H1 (cell line): ENCODE measurements around the gene SERPINA6. TPM values are rescaled to one million over a fixed set of nuclear protein-coding genes. Genes with fewer than 3 reads are reported as not detected.

Experiments
- CTCF ChIA-PET: fragments of 300-600 bp; sonication (Branson Sonifier 250); formaldehyde crosslinking; loops from one replicate; lab custom pipeline; 2021; ENCODE audit not compliant: partially characterized antibody; lab: Charles Lee
- POLR2A ChIA-PET: fragments of 300-600 bp; sonication (Branson Sonifier 250); formaldehyde crosslinking; loops from one replicate; lab custom pipeline; 2021; ENCODE audit warnings: inconsistent platforms; ENCODE audit not compliant: partially characterized antibody; lab: Charles Lee
- DNase-seq, 2 experiments: peaks; one replicate each; pipeline versions ENCODE4 v3.0.0 to v3.0.0-alpha.2; 2010 to 2022; ENCODE audit warnings: low spot score in 2 of 2, low read depth in 1 of 2, mixed read lengths in 1 of 2
- FAIRE-seq: peaks from 2 replicates; lab custom pipeline; 2011; peaks lifted over from hg19 to GRCh38; lab: Jason Lieb, UNC
- H2AFZ ChIP-seq: 2 replicates; pipeline ENCODE4 v1.8.1; 2012; ENCODE audit warnings: low read length, inconsistent platforms
- H2AK5ac ChIP-seq: 2 replicates; pipeline ENCODE4 v1.6.1; 2013; ENCODE audit warnings: low read depth, low read length
- H2BK120ac ChIP-seq: replicated peaks from 2 replicates; pipeline ENCODE3; 2013; ENCODE audit warnings: low read depth, low read length, inconsistent platforms
- H2BK12ac ChIP-seq: 2 replicates; pipeline ENCODE4 v1.6.1; 2013; ENCODE audit warnings: low read depth, low read length
- H2BK15ac ChIP-seq: 2 replicates; pipeline ENCODE4 v1.6.1; 2013; ENCODE audit warnings: low read length
- H2BK20ac ChIP-seq: 2 replicates; pipeline ENCODE4 v1.6.1; 2013; ENCODE audit warnings: low read length
- H2BK5ac ChIP-seq: 2 replicates; pipeline ENCODE4 v1.6.1; 2013; ENCODE audit warnings: low read depth, low read length
- H3K14ac ChIP-seq: 2 replicates; pipeline ENCODE4 v1.6.1; 2013; ENCODE audit warnings: inconsistent platforms; ENCODE audit not compliant: insufficient read length
- H3K18ac ChIP-seq: 2 replicates; pipeline ENCODE4 v1.6.1; 2013; ENCODE audit warnings: low read length; ENCODE audit errors: extremely low read depth
- H3K23ac ChIP-seq: 2 replicates; pipeline ENCODE4 v1.6.1; 2013; ENCODE audit warnings: inconsistent platforms; ENCODE audit not compliant: insufficient read length
- H3K23me2 ChIP-seq: 2 replicates; pipeline ENCODE4 v1.6.1; 2013; ENCODE audit warnings: low read depth, low read length
- H3K27ac ChIP-seq: 2 replicates; pipeline ENCODE4 v1.6.1; 2011; ENCODE audit warnings: low read depth, low read length, inconsistent platforms
- H3K27me3 ChIP-seq, 4 experiments: replicated peaks in 1 of 4; 1 replicate in 1 of 4; 2 replicates in 3 of 4; pipeline versions ENCODE4 v1.6.1 to v1.8.1; 2011 to 2013; ENCODE audit warnings: low read length in 3 of 4, mild to moderate bottlenecking in 3 of 4, inconsistent platforms in 2 of 4, mixed read lengths in 2 of 4, moderate library complexity in 1 of 4; ENCODE audit not compliant: control insufficient read depth in 3 of 4, insufficient read depth in 3 of 4; ENCODE audit errors: extremely low read depth in 1 of 4
- H3K36me3 ChIP-seq, 4 experiments: 2 replicates each; pipeline versions ENCODE4 v1.6.1 to v1.8.1; 2011 to 2013; ENCODE audit warnings: mild to moderate bottlenecking in 4 of 4, low read length in 3 of 4, moderate library complexity in 2 of 4, control low read depth in 1 of 4, inconsistent platforms in 1 of 4; ENCODE audit not compliant: insufficient read depth in 4 of 4, control insufficient read depth in 2 of 4
- H3K4ac ChIP-seq: replicated peaks from 2 replicates; pipeline ENCODE3; 2013; ENCODE audit warnings: low read length, low read depth, mixed read lengths, inconsistent platforms; ENCODE audit not compliant: insufficient read length
- H3K4me1 ChIP-seq, 4 experiments: replicated peaks in 1 of 4; 1 replicate in 1 of 4; 2 replicates in 3 of 4; pipeline versions ENCODE4 v1.6.1 to v1.8.1; 2011 to 2013; ENCODE audit warnings: low read length in 3 of 4, inconsistent platforms in 2 of 4, mixed read lengths in 1 of 4; ENCODE audit not compliant: insufficient read depth in 4 of 4, control insufficient read depth in 3 of 4
- H3K4me2 ChIP-seq, 2 experiments: 2 replicates each; pipeline versions ENCODE4 v1.6.1 to v1.8.1; 2011 to 2013; ENCODE audit warnings: low read depth in 2 of 2, low read length in 2 of 2, control low read depth in 1 of 2, inconsistent platforms in 1 of 2, mild to moderate bottlenecking in 1 of 2; ENCODE audit not compliant: insufficient read depth in 1 of 2
- H3K4me3 ChIP-seq, 4 experiments: fragments of 200-600, 300-600 bp in 1 of 4; sonication (generic), shearing (Covaris generic), sonication (Bioruptor Twin) in 1 of 4; 2 replicates each; pipeline versions ENCODE4 v1.5.1 to v1.8.1; 2011 to 2016; ENCODE audit warnings: low read length in 4 of 4, low read depth in 3 of 4, control low read depth in 2 of 4, inconsistent platforms in 2 of 4, mild to moderate bottlenecking in 2 of 4, mixed read lengths in 1 of 4, moderate library complexity in 1 of 4; ENCODE audit not compliant: insufficient read depth in 2 of 4; ENCODE audit errors: extremely low read depth in 1 of 4
- H3K56ac ChIP-seq: replicated peaks from 2 replicates; pipeline ENCODE3; 2013; ENCODE audit warnings: low read depth, mild to moderate bottlenecking, mixed read lengths, low read length, inconsistent platforms; ENCODE audit not compliant: insufficient read length
- H3K79me1 ChIP-seq: 2 replicates; pipeline ENCODE4 v1.6.1; 2013; ENCODE audit warnings: low read depth, low read length, control low read depth
- H3K79me2 ChIP-seq, 2 experiments: 2 replicates each; pipeline versions ENCODE4 v1.6.1 to v1.8.1; 2012 to 2013; ENCODE audit warnings: low read length in 2 of 2, mild to moderate bottlenecking in 2 of 2, inconsistent platforms in 1 of 2; ENCODE audit not compliant: insufficient read depth in 2 of 2, control insufficient read depth in 1 of 2
- H3K9ac ChIP-seq, 4 experiments: replicated peaks in 1 of 4; 1 replicate in 1 of 4; 2 replicates in 3 of 4; pipeline versions ENCODE4 v1.6.1 to v1.8.1; 2011 to 2013; ENCODE audit warnings: low read depth in 3 of 4, low read length in 3 of 4, control low read depth in 2 of 4, mild to moderate bottlenecking in 2 of 4, moderate library complexity in 2 of 4, inconsistent platforms in 1 of 4; ENCODE audit errors: extremely low read depth in 1 of 4
- H3K9me3 ChIP-seq, 2 experiments: 2 replicates each; pipeline versions ENCODE4 v1.6.1 to v1.8.1; 2012 to 2013; ENCODE audit warnings: mild to moderate bottlenecking in 2 of 2, moderate library complexity in 2 of 2, control low read depth in 1 of 2, inconsistent platforms in 1 of 2, low read depth in 1 of 2, low read length in 1 of 2, mixed read lengths in 1 of 2; ENCODE audit not compliant: insufficient read depth in 2 of 2
- H4K20me1 ChIP-seq, 2 experiments: replicated peaks in 1 of 2; 2 replicates each; pipeline versions ENCODE3 to v1.8.1; 2011 to 2013; ENCODE audit warnings: inconsistent platforms in 2 of 2, low read length in 2 of 2, mild to moderate bottlenecking in 1 of 2; ENCODE audit not compliant: insufficient read depth in 2 of 2, control insufficient read depth in 1 of 2
- H4K5ac ChIP-seq: 2 replicates; pipeline ENCODE4 v1.6.1; 2013; ENCODE audit warnings: low read length, low read depth, mixed read lengths, inconsistent platforms; ENCODE audit not compliant: insufficient read length
- H4K8ac ChIP-seq: 2 replicates; pipeline ENCODE4 v1.8.0; 2013; ENCODE audit warnings: mild to moderate bottlenecking, moderate library complexity, low read length, inconsistent platforms; ENCODE audit not compliant: insufficient read depth; ENCODE audit errors: extremely low read depth
- H4K91ac ChIP-seq: replicated peaks from 2 replicates; pipeline ENCODE3; 2013; ENCODE audit warnings: low read length, mixed read lengths, inconsistent platforms; ENCODE audit not compliant: insufficient read length
- ATF2 ChIP-seq: IDR thresholded peaks from 2 replicates; pipeline ENCODE4 v1.6.1; 2012; ENCODE audit warnings: low read length, inconsistent platforms
- HDAC2 ChIP-seq, 2 experiments: fragments of 300-600 bp in 1 of 2; sonication (generic) in 1 of 2; IDR thresholded peaks; 2 replicates each; pipeline ENCODE4 v1.6.1; 2011 to 2012; ENCODE audit warnings: low read depth in 2 of 2, low read length in 2 of 2, mild to moderate bottlenecking in 2 of 2, moderate library complexity in 2 of 2, borderline replicate concordance in 1 of 2, inconsistent platforms in 1 of 2
- JUN ChIP-seq: IDR thresholded peaks from 2 replicates; pipeline ENCODE4 v1.6.1; 2011; ENCODE audit warnings: low read depth, mild to moderate bottlenecking, improper control_type of control experiment, low read length
- KDM5A ChIP-seq: fragments of 200-600 bp; IDR thresholded peaks from 2 replicates; pipeline ENCODE4 v1.7.1; 2012; ENCODE audit warnings: mild to moderate bottlenecking, low read length, inconsistent platforms, mixed read lengths
- POU5F1 ChIP-seq: IDR thresholded peaks from 2 replicates; pipeline ENCODE4 v1.6.1; 2011; ENCODE audit warnings: low read depth, mild to moderate bottlenecking, low read length, moderate library complexity
- RNF2 ChIP-seq: fragments of 200-900, 300-1000 bp; sonication (generic); IDR thresholded peaks from 2 replicates; pipeline ENCODE4 v1.7.1; 2016; ENCODE audit warnings: borderline replicate concordance, low read depth, mild to moderate bottlenecking, antibody characterized with exemption, low read length; ENCODE audit not compliant: poor library complexity, severe bottlenecking; ENCODE audit errors: missing control alignments
- ZNF274 ChIP-seq: IDR thresholded peaks from 2 replicates; pipeline ENCODE4 v1.7.0; 2012; ENCODE audit warnings: low read length, borderline replicate concordance; ENCODE audit errors: extremely low read depth
- WGBS, 2 experiments: shearing (Covaris generic) in 1 of 2; methylation state at CpG; one replicate each; pipeline versions ENCODE4 v1.1.6 to v1.1.7; 2013 to 2015; ENCODE audit warnings: low lambda C conversion rate in 2 of 2, mixed read lengths in 2 of 2, inconsistent platforms in 1 of 2, low coverage in 1 of 2, missing lambda C conversion rate in 1 of 2; ENCODE audit not compliant: insufficient replicate concordance in 2 of 2, insufficient coverage in 1 of 2, insufficient read length in 1 of 2; ENCODE audit errors: extremely low coverage in 1 of 2, missing lambda C conversion rate in 1 of 2; 5-methylcytosine and 5-hydroxymethylcytosine counted together
- polyA plus RNA-seq, 7 experiments: library from polyadenylated mRNA; depleted of rRNA in 3 of 7; stranded (reverse) in 5 of 7; unstranded in 2 of 7; fragments of >200 nt in 5 of 7; fragments of 200-250 nt in 2 of 7; gene quantifications; 1 replicate in 5 of 7; 2 replicates in 1 of 7; 4 replicates in 1 of 7; pipeline versions ENCODE4 v1.2.1 to v1.2.3, GENCODE V29; 2011 to 2013; ENCODE audit warnings: missing spikeins in 2 of 7, mixed read lengths in 2 of 7
- total RNA-seq: library from RNA; stranded (reverse); fragmentation: NEBNext Ultra II Directional; extraction: Animal tissue kit (Norgen Biotek cat#: 25700); gene quantifications from 2 replicates; pipeline ENCODE4 v1.2.1, GENCODE V29; 2021

SERPINA6 gene
- total and polyA plus RNA-seq, 2 of the 8 experiments (the other 6 are each of a cell fraction or from before 2014, with no cell fraction given) = not detected

- Histone ChIP-seq H2AK5ac (no peak overlapping the region), H2BK5ac (no peak overlapping the region), H3K79me2 (no peaks in the 10 kb centered on the region), H2BK12ac (no peak overlapping the region), H2BK120ac (no peak overlapping the region), H2AFZ (no peak overlapping the region), H3K4ac (no peak overlapping the region), H3K4me3 (no peak overlapping the region), H3K79me1 (no peaks in the 10 kb centered on the region), H3K9ac (no peak overlapping the region), H4K91ac (no peak overlapping the region), H3K23me2 (no peaks in the 10 kb centered on the region), H3K27me3 (no peaks in the 10 kb centered on the region), H3K9me3 (no peaks in the 10 kb centered on the region), H3K36me3 (no peaks in the 10 kb centered on the region), H4K8ac (no peak overlapping the region), H3K14ac (no peak overlapping the region), H3K4me1 (peaks cover 0 to 4% (median 1%) of the 10 kb centered on the region in 4 experiments; a peak in 2 of 7 replicates), H3K18ac (no peak overlapping the region), H4K5ac (no peak overlapping the region), H3K23ac (no peak overlapping the region), H4K20me1 (no peaks in the 10 kb centered on the region), H2BK15ac (no peak overlapping the region), H3K27ac (no peak overlapping the region), H3K56ac (no peak overlapping the region), H2BK20ac (no peak overlapping the region), H3K4me2 (no peak overlapping the region)
- 88% methylated on average over 2 of the region's 2 CpGs; no CpG with 5 or more reads in 1 of the 2 experiments for WGBS, 2 experiments
- FAIRE-seq = no peak
- no peak for DNase-seq
- ChIA-PET POLR2A (no interaction called here), CTCF (no interaction called here)
- TF ChIP-seq KDM5A = no peak
- TF ChIP-seq JUN = no peak
- TF ChIP-seq ZNF274 = no peak
- no peak for TF ChIP-seq POU5F1
- TF ChIP-seq ATF2 = no peak
- TF ChIP-seq HDAC2 (IDR thresholded peaks at IDR 0.05; ENCODE audit: borderline replicate concordance in 1 of 2, low read depth in 2 of 2, low read length in 2 of 2) = no peak
- no peak for TF ChIP-seq RNF2
Observed at GRCh38 chr14:94284221-94284620, 38.9 kb downstream of the SERPINA6 start.
